Measurements from ENCODE around the gene SLC6A8. TPM values are rescaled to one million over a fixed set of nuclear protein-coding genes. Genes with fewer than 3 reads are reported as not detected.
"Not testable (repeated sequence)": the region's sequence is repeated elsewhere in the genome, so short reads cannot be mapped to it uniquely, and the experiment has no call there.

SLC6A8 gene
- total RNA-seq, 6 donors from 2014 or later: 3.9 to 8.1 (median 6.1) TPM

- TF ChIP-seq POLR2A (IDR thresholded peaks at IDR 0.05): no peak
- no peak for TF ChIP-seq EP300 (IDR thresholded peaks at IDR 0.05)
- no peak for TF ChIP-seq CTCF (IDR thresholded peaks at IDR 0.05)
- no peak for TF ChIP-seq POLR2AphosphoS5 (IDR thresholded peaks at IDR 0.05)
- Histone ChIP-seq H3K27ac (no peak overlapping the region), H3K4me1 (peaks cover 0 to 12% (median 3%) of the 10 kb centered on the region in 4 donors), H3K27me3 (no peaks in the 10 kb centered on the region), H3K9me3 (no peaks in the 10 kb centered on the region), H3K4me3 (no peak overlapping the region), H3K36me3 (peaks cover 0 to 25% (median 12%) of the 10 kb centered on the region in 4 donors)
- 81 to 100% methylated on average over 4 to 19 of the region's 29 CpGs for WGBS, 2 donors
- DNase-seq: no peak
- peak in 1 of 2 donors; percentile 62 for ATAC-seq (ENCODE audit: low FRiP score in 2 of 2)
Measured at GRCh38 chrX:153739754-153740486, 52.2 kb downstream of the SLC6A8 start.

- TF ChIP-seq POLR2AphosphoS5 (IDR thresholded peaks at IDR 0.05): no peak
- no peak for TF ChIP-seq POLR2A (IDR thresholded peaks at IDR 0.05)
- TF ChIP-seq CTCF (IDR thresholded peaks at IDR 0.05): no peak
- no peak overlapping the region for H3K4me3 ChIP-seq
- DNase-seq (no peak), ATAC-seq (ENCODE audit: low FRiP score in 2 of 2) (no peak)
- H3K36me3 ChIP-seq: peaks cover 0 to 25% (median 12%) of the 10 kb centered on the region in 4 donors
- H3K9me3 ChIP-seq: no peaks in the 10 kb centered on the region
- 86% methylated on average over 10 of the region's 16 CpGs; no CpG with 5 or more reads in 1 of the 2 donors for WGBS, 2 donors
- H3K27ac ChIP-seq: no peak overlapping the region
- H3K4me1 ChIP-seq: peaks cover 0 to 12% (median 3%) of the 10 kb centered on the region in 4 donors
- no peaks in the 10 kb centered on the region for H3K27me3 ChIP-seq
Measured at GRCh38 chrX:153740631-153741222, 53.0 kb downstream of the SLC6A8 start.

- H3K27ac ChIP-seq: no peak overlapping the region
- ATAC-seq (ENCODE audit: low FRiP score in 2 of 2) (no peak), DNase-seq (peak in 1 of 2 donors; percentile 42)
- 83 to 90% methylated on average over 2 to 10 of the region's 14 CpGs for WGBS, 2 donors
- H3K4me3 ChIP-seq: no peak overlapping the region
- no peak for TF ChIP-seq EP300 (IDR thresholded peaks at IDR 0.05)
- no peak for TF ChIP-seq POLR2AphosphoS5 (IDR thresholded peaks at IDR 0.05)
- TF ChIP-seq POLR2A (IDR thresholded peaks at IDR 0.05): no peak
- no peak for TF ChIP-seq CTCF (IDR thresholded peaks at IDR 0.05)
- H3K27me3 ChIP-seq: no peaks in the 10 kb centered on the region
- H3K4me1 ChIP-seq: peaks cover 0 to 12% (median 3%) of the 10 kb centered on the region in 4 donors
- peaks cover 0 to 19% (median 9%) of the 10 kb centered on the region in 4 donors for H3K36me3 ChIP-seq
- H3K9me3 ChIP-seq: no peaks in the 10 kb centered on the region
Measured at GRCh38 chrX:153741446-153741845, 53.7 kb downstream of the SLC6A8 start.

- peaks cover 0 to 12% (median 3%) of the 10 kb centered on the region in 4 donors for H3K4me1 ChIP-seq
- peaks cover 0 to 13% (median 6%) of the 10 kb centered on the region in 4 donors for H3K36me3 ChIP-seq
- not testable (repeated sequence) for DNase-seq; ATAC-seq (ENCODE audit: low FRiP score in 2 of 2); H3K27me3 ChIP-seq; H3K9me3 ChIP-seq; H3K4me3 ChIP-seq; H3K27ac ChIP-seq
- 92% methylated on average over 3 of the region's 14 CpGs; no CpG with 5 or more reads in 1 of the 2 donors for WGBS, 2 donors
Measured at GRCh38 chrX:153742111-153742510, 54.4 kb downstream of the SLC6A8 start.

- 80% methylated on average over 25 of the region's 32 CpGs; no CpG with 5 or more reads in 1 of the 2 donors for WGBS, 2 donors
- H3K36me3 ChIP-seq: peaks cover 0 to 13% (median 2%) of the 10 kb centered on the region in 4 donors
- not testable (repeated sequence) for ATAC-seq (ENCODE audit: low FRiP score in 2 of 2); H3K4me3 ChIP-seq; H3K27me3 ChIP-seq; H3K9me3 ChIP-seq
- peaks cover 0 to 12% (median 3%) of the 10 kb centered on the region in 4 donors for H3K4me1 ChIP-seq
- DNase-seq: peak in 1 of 2 donors; percentile 52
- peak overlapping the region in 2 of 4 donors; percentile 15 to 49 for H3K27ac ChIP-seq
Measured at GRCh38 chrX:153742796-153743467, 55.2 kb downstream of the SLC6A8 start.
